Measurements from ENCODE around the gene ZNF385B. TPM values are rescaled to one million over a fixed set of nuclear protein-coding genes. Genes with fewer than 3 reads are reported as not detected.

Gene ZNF385B
- polyA plus RNA-seq, 1 of the 3 experiments (the other 2 are of a cell fraction), result 0.16 TPM

GRCh38 chr2:179560257-179560735, 301.1 kb downstream of the ZNF385B start:
- no peak overlapping the region for H3K9ac ChIP-seq
- no peak overlapping the region for H3K27ac ChIP-seq (ENCODE audit: low read depth in 2 of 2, low read length in 1 of 2)
- no peaks in the 10 kb centered on the region for H3K79me2 ChIP-seq (ENCODE audit: insufficient read depth)
- ChIA-PET POLR2A (no interaction called here), CTCF (no interaction called here)
- H3K4me2 ChIP-seq, result no peak overlapping the region
- WGBS (ENCODE audit: low lambda C conversion rate), result 68% methylated on average over 1 of the region's 1 CpG
- DNase-seq, result no peak
- H3K27me3 ChIP-seq (ENCODE audit: insufficient read depth), result no peaks in the 10 kb centered on the region
- H3K9me3 ChIP-seq, result no peaks in the 10 kb centered on the region
- no peaks in the 10 kb centered on the region for H3K36me3 ChIP-seq (replicated peaks in 1 of 2; ENCODE audit: control insufficient read depth in 1 of 2, insufficient read depth in 2 of 2, low read length in 1 of 2)
- H2AFZ ChIP-seq (ENCODE audit: low read depth), result no peak overlapping the region
- H3F3A ChIP-seq (replicated peaks; ENCODE audit: insufficient read depth), result no peaks in the 10 kb centered on the region
- no peak for TF ChIP-seq YY1 (IDR thresholded peaks at IDR 0.05; ENCODE audit: low read depth)
- TF ChIP-seq TEAD4 (IDR thresholded peaks at IDR 0.05; ENCODE audit: borderline replicate concordance, insufficient read depth), result no peak
- no peak for TF ChIP-seq GABPA (IDR thresholded peaks at IDR 0.05; ENCODE audit: low read depth)
- TF ChIP-seq NFIC (IDR thresholded peaks at IDR 0.05; ENCODE audit: borderline replicate concordance), result no peak
- no peak for TF ChIP-seq JUND (IDR thresholded peaks at IDR 0.05)
- no peak for TF ChIP-seq MAX (IDR thresholded peaks at IDR 0.05; ENCODE audit: low read depth)
- TF ChIP-seq RFX5 (IDR thresholded peaks at IDR 0.05; ENCODE audit: low read length), result no peak
- no peak for TF ChIP-seq MEF2A (IDR thresholded peaks at IDR 0.05; ENCODE audit: borderline replicate concordance, low read depth)
- no peak for TF ChIP-seq MXI1 (IDR thresholded peaks at IDR 0.05; ENCODE audit: low read depth, low read length)
- TF ChIP-seq ELF1 (IDR thresholded peaks at IDR 0.05), result no peak
- TF ChIP-seq TCF12 (IDR thresholded peaks at IDR 0.05), result no peak
- TF ChIP-seq SIN3A (IDR thresholded peaks at IDR 0.05; ENCODE audit: borderline replicate concordance, low read depth, low read length), result no peak
- H3K4me3 ChIP-seq (ENCODE audit: low read depth in 2 of 2, low read length in 1 of 2), result no peak overlapping the region
- no peaks in the 10 kb centered on the region for H3K9me2 ChIP-seq
- H3K4me1 ChIP-seq (ENCODE audit: control insufficient read depth in 1 of 2, insufficient read depth in 2 of 2, low read depth in 1 of 2, low read length in 1 of 2), result no peaks in the 10 kb centered on the region; a peak in 1 of 4 replicates
- no peaks in the 10 kb centered on the region for H4K20me1 ChIP-seq (ENCODE audit: insufficient read depth)

- WGBS (ENCODE audit: low lambda C conversion rate), result 82% methylated on average over 4 of the region's 4 CpGs
- no peaks in the 10 kb centered on the region for H3K79me2 ChIP-seq (ENCODE audit: insufficient read depth)
- H3K9me2 ChIP-seq, result no peaks in the 10 kb centered on the region
- H3K27ac ChIP-seq (ENCODE audit: low read depth in 2 of 2, low read length in 1 of 2), result no peak overlapping the region
- H3K4me2 ChIP-seq, result no peak overlapping the region
- H3K4me1 ChIP-seq (ENCODE audit: control insufficient read depth in 1 of 2, insufficient read depth in 2 of 2, low read depth in 1 of 2, low read length in 1 of 2), result no peaks in the 10 kb centered on the region; a peak in 1 of 4 replicates
- DNase-seq, result no peak
- ChIA-PET CTCF (no interaction called here), POLR2A (no interaction called here)
- H3K9me3 ChIP-seq, result no peaks in the 10 kb centered on the region
- H3K36me3 ChIP-seq (replicated peaks in 1 of 2; ENCODE audit: control insufficient read depth in 1 of 2, insufficient read depth in 2 of 2, low read length in 1 of 2), result no peaks in the 10 kb centered on the region
- H3K9ac ChIP-seq, result no peak overlapping the region
- no peaks in the 10 kb centered on the region for H3K27me3 ChIP-seq (ENCODE audit: insufficient read depth)
- H3K4me3 ChIP-seq (ENCODE audit: low read depth in 2 of 2, low read length in 1 of 2), result no peak overlapping the region
- H2AFZ ChIP-seq (ENCODE audit: low read depth), result no peak overlapping the region
- H4K20me1 ChIP-seq (ENCODE audit: insufficient read depth), result no peaks in the 10 kb centered on the region
- no peak for TF ChIP-seq MAX (IDR thresholded peaks at IDR 0.05; ENCODE audit: low read depth)
- TF ChIP-seq RXRA (IDR thresholded peaks at IDR 0.05; ENCODE audit: borderline replicate concordance, low read depth), result no peak
- TF ChIP-seq EP300 (IDR thresholded peaks at IDR 0.05; ENCODE audit: borderline replicate concordance in 1 of 2, low read depth in 1 of 2, low read length in 1 of 2), result no peak
- TF ChIP-seq RAD21 (IDR thresholded peaks at IDR 0.05; ENCODE audit: low read length), result no peak
- TF ChIP-seq MXI1 (IDR thresholded peaks at IDR 0.05; ENCODE audit: low read depth, low read length), result no peak
- no peak for TF ChIP-seq FOXJ3 (CRISPR knock-in tag; IDR thresholded peaks at IDR 0.05)
- no peak for TF ChIP-seq JUND (IDR thresholded peaks at IDR 0.05)
- TF ChIP-seq TAF1 (IDR thresholded peaks at IDR 0.05; ENCODE audit: borderline replicate concordance, low read depth, low read length), result no peak
- TF ChIP-seq GATA2 (CRISPR knock-in tag; IDR thresholded peaks at IDR 0.05), result no peak
- TF ChIP-seq FOSL2 (IDR thresholded peaks at IDR 0.05; ENCODE audit: borderline replicate concordance, low read depth), result no peak
- no peak for TF ChIP-seq SMC3 (IDR thresholded peaks at IDR 0.05; ENCODE audit: low read depth, low read length)
- no peak for TF ChIP-seq NFIC (IDR thresholded peaks at IDR 0.05; ENCODE audit: borderline replicate concordance)
- no peaks in the 10 kb centered on the region for H3F3A ChIP-seq (replicated peaks; ENCODE audit: insufficient read depth)
These were observed 302.2 kb downstream of the ZNF385B start for GRCh38 chr2:179559108-179559806.
